ENCODE results near the gene CYP2W1. TPM values are rescaled to one million over a fixed set of nuclear protein-coding genes. Genes with fewer than 3 reads are reported as not detected.

CYP2W1 gene
- total RNA-seq, 1 experiment from 2014 or later: not detected

GRCh38 chr7:945147-945555, 37.8 kb upstream of the CYP2W1 start:
- H3K27ac ChIP-seq (ENCODE audit: low read length): peak overlapping the region; percentile 71
- CTCF ChIA-PET: no interaction called here
- H3K4me2 ChIP-seq (ENCODE audit: low read length): peak overlapping the region; percentile 78

DNA sequence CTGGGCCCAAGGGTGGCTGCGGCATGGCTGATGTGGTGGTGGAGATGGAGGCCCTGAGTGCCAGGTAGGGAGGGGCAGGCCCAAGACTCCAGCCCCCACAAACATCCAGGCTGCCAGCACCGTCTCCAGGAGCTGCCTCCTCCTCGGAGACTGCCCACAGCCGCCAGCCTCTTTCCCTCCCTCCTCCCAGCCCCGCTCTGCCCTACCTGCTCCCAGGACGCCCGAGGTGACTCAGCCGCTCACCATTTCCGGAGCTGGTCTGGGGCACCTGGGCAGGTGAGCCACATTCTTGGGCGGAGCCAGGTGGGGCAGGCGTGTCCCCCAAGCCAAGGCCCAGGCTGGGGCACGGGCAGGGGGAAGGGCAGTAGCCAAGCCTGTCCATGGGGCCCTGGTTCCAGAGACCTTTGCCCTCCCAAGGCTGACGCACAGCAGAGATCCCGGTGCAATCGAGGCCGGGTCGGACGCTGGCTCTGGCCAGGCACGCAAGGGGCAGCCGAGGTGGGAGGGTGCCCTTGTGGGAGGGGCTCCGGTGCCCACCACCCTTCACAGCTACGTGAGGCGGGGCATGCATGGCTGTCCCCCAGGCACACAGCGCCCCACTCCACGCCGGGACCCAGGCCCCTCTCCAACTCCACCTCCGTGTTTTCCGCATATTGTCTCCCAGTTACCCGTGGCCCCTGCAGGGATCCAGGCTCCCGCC, 37.3 kb upstream of the CYP2W1 start:
- peak overlapping the region; percentile 49; the same call in 1 of the 2 replicates for H3K4me3 ChIP-seq (ENCODE audit: low read length)
- DNase-seq: peak; percentile 97

More at GRCh38 chr7:945147-945555, 37.8 kb upstream of the CYP2W1 start:
- POLR2A ChIA-PET (ENCODE audit: unreplicated experiment): no interaction called here
- no peak for TF ChIP-seq EZH2phosphoT487 (IDR thresholded peaks at IDR 0.05; ENCODE audit: borderline replicate concordance, low read length)
- TF ChIP-seq EZH2 (IDR thresholded peaks at IDR 0.05; ENCODE audit: low read length, unreplicated experiment): no peak
- TF ChIP-seq, protein P1, sequence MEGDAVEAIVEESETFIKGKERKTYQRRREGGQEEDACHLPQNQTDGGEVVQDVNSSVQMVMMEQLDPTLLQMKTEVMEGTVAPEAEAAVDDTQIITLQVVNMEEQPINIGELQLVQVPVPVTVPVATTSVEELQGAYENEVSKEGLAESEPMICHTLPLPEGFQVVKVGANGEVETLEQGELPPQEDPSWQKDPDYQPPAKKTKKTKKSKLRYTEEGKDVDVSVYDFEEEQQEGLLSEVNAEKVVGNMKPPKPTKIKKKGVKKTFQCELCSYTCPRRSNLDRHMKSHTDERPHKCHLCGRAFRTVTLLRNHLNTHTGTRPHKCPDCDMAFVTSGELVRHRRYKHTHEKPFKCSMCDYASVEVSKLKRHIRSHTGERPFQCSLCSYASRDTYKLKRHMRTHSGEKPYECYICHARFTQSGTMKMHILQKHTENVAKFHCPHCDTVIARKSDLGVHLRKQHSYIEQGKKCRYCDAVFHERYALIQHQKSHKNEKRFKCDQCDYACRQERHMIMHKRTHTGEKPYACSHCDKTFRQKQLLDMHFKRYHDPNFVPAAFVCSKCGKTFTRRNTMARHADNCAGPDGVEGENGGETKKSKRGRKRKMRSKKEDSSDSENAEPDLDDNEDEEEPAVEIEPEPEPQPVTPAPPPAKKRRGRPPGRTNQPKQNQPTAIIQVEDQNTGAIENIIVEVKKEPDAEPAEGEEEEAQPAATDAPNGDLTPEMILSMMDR (conservative IDR thresholded peaks at IDR 0.05; ENCODE audit: low read depth, low read length): no peak
- intact Hi-C loops (cut with micrococcal nuclease): no loop called here
- peak overlapping the region; percentile 64 for H3K9ac ChIP-seq (ENCODE audit: low read length)
- ATAC-seq (no peak), DNase-seq (no peak)
- peak overlapping the region; percentile 49; the same call in 1 of the 2 replicates for H3K4me3 ChIP-seq (ENCODE audit: low read length)
- BruUV-seq (replicated peaks): TSS peak; percentile 33
- no peak overlapping the region; the same call in 1 of the 2 replicates for H2AFZ ChIP-seq (ENCODE audit: low read length)
- no peaks in the 10 kb centered on the region for H3F3A ChIP-seq (ENCODE audit: low read length, unreplicated experiment)
- no peaks in the 10 kb centered on the region for H3K9me2 ChIP-seq (replicated peaks; ENCODE audit: low read length)
- no peaks in the 10 kb centered on the region for H4K20me1 ChIP-seq (ENCODE audit: low read length)
- H3K36me3 ChIP-seq (ENCODE audit: low read depth, low read length): no peaks in the 10 kb centered on the region
- H3K9me3 ChIP-seq (ENCODE audit: low read length): no peaks in the 10 kb centered on the region
- H3K79me2 ChIP-seq (ENCODE audit: low read length): no peaks in the 10 kb centered on the region
- H3K4me1 ChIP-seq (ENCODE audit: insufficient read depth, low read length): peaks cover 30% of the 10 kb centered on the region
- no peaks in the 10 kb centered on the region for H3K27me3 ChIP-seq (ENCODE audit: low read length)

More for the DNA sequence above, 37.3 kb upstream of the CYP2W1 start:
- intact Hi-C loops (cut with micrococcal nuclease): no loop called here
- Histone ChIP-seq H3K4me1 (ENCODE audit: insufficient read depth, low read length) (peaks cover 30% of the 10 kb centered on the region), H3K79me2 (ENCODE audit: low read length) (no peaks in the 10 kb centered on the region), H3K36me3 (ENCODE audit: low read depth, low read length) (no peaks in the 10 kb centered on the region), H4K20me1 (ENCODE audit: low read length) (no peaks in the 10 kb centered on the region), H3K9me3 (ENCODE audit: low read length) (no peaks in the 10 kb centered on the region), H3F3A (ENCODE audit: low read length, unreplicated experiment) (no peaks in the 10 kb centered on the region), H2AFZ (ENCODE audit: low read length) (peak overlapping the region; percentile 21; the same call in 1 of the 2 replicates), H3K4me2 (ENCODE audit: low read length) (peak overlapping the region; percentile 78), H3K27me3 (ENCODE audit: low read length) (no peaks in the 10 kb centered on the region), H3K27ac (ENCODE audit: low read length) (peak overlapping the region; percentile 71), H3K9me2 (replicated peaks; ENCODE audit: low read length) (no peaks in the 10 kb centered on the region), H3K9ac (ENCODE audit: low read length) (peak overlapping the region; percentile 64)
- peak; percentile 89 for ATAC-seq
- TF ChIP-seq EZH2phosphoT487 (IDR thresholded peaks at IDR 0.05; ENCODE audit: borderline replicate concordance, low read length) (no peak), EZH2 (IDR thresholded peaks at IDR 0.05; ENCODE audit: low read length, unreplicated experiment) (no peak)
- TF ChIP-seq, protein P1 (conservative IDR thresholded peaks at IDR 0.05; ENCODE audit: low read depth, low read length): no peak
- ChIA-PET POLR2A (ENCODE audit: unreplicated experiment) (no interaction called here), CTCF (no interaction called here)
- BruUV-seq (replicated peaks): no TSS peak

Measured in PC-3 (cell line).